HG02759 (cell line): ENCODE results near the gene UBE2E2.
"Not testable (repeated sequence)": the region's sequence is repeated elsewhere in the genome, so short reads cannot be mapped to it uniquely, and the experiment has no call there.

Source experiments
- ATAC-seq: cut with Tn5 transposase; IDR thresholded peaks from one replicate; pipeline ENCODE4 v1.9.1; 2021; ENCODE audit warnings: mild to moderate bottlenecking, moderate library complexity; ENCODE audit not compliant: unreplicated experiment

UBE2E2 gene

GRCh38 chr3:23602971-23603370, 399.8 kb downstream of the UBE2E2 start:
- no peak for ATAC-seq

- no peak for ATAC-seq
These were observed 404.2 kb downstream of the UBE2E2 start for GRCh38 chr3:23607184-23607847.

- no peak for ATAC-seq
These were observed 405.5 kb downstream of the UBE2E2 start for GRCh38 chr3:23608650-23609049.

GRCh38 chr3:23611737-23612295, 408.7 kb downstream of the UBE2E2 start:
- ATAC-seq: no peak

- ATAC-seq: no peak
These were observed 409.3 kb downstream of the UBE2E2 start for GRCh38 chr3:23612296-23612891.

GRCh38 chr3:23615068-23615467, 411.9 kb downstream of the UBE2E2 start:
- ATAC-seq: no peak

GRCh38 chr3:23618475-23618874, 415.3 kb downstream of the UBE2E2 start:
- ATAC-seq: not testable (repeated sequence)

GRCh38 chr3:23619705-23620637, 416.8 kb downstream of the UBE2E2 start:
- ATAC-seq: no peak

GRCh38 chr3:23620638-23621015, 417.5 kb downstream of the UBE2E2 start:
- no peak for ATAC-seq

- ATAC-seq: no peak
These were observed 420.7 kb downstream of the UBE2E2 start for GRCh38 chr3:23623844-23624243.

GRCh38 chr3:23624305-23624704, 421.2 kb downstream of the UBE2E2 start:
- ATAC-seq: peak; percentile 56

GRCh38 chr3:23626442-23626841, 423.3 kb downstream of the UBE2E2 start:
- no peak for ATAC-seq

GRCh38 chr3:23629181-23629894, 426.2 kb downstream of the UBE2E2 start:
- no peak for ATAC-seq

- no peak for ATAC-seq
These were observed 430.3 kb downstream of the UBE2E2 start for GRCh38 chr3:23633261-23633960.

GRCh38 chr3:23637339-23637738, 434.2 kb downstream of the UBE2E2 start:
- ATAC-seq: no peak

- ATAC-seq: no peak
These were observed 437.5 kb downstream of the UBE2E2 start for GRCh38 chr3:23640471-23641146.
